ENCODE results near the gene ACOT13.

The ACOT13 gene

DNA sequence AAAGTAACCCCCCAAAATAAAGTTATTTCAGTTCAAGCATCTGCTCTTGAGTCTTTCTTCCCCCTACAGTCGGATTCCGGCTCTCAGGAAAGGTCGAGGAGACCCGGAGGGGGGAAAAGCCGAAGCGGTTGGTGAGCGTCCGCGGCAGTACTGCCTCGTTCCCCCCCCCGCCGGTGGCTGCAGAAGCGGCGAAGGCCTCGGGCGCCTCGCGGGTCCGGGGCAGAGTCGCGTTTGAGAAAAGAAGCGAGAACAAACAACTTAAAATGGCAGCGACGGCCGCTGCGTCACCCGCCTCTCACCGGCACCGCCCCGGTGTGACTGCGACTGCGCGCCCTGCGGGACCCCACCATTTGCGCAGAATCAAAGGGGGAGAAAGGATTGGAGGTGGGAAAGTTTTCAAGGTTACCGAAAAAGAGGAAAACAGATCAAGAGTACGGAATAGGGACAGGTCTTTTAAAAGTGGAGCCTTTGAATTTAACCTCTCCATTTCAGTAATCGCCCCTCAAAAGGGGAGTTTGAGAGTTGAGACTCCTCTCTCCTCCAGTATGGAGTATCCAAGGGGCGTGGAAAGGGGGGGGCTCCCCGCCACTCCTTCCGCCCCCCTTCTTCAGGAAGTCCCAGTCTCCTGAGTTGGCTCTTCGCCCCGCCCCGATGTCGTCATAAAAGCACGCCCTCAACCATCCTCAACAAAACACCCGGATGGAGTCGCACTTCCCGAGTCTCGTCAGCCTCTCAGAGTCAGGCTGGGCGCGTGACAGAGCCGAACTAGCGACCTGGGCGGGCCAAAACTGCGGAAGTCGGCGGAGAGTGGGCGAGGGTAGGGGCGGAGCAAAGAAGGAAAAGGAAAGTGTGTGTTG lies 54.0 kb downstream of the ACOT13 start (continued):
- TF ChIP-seq, protein P1, sequence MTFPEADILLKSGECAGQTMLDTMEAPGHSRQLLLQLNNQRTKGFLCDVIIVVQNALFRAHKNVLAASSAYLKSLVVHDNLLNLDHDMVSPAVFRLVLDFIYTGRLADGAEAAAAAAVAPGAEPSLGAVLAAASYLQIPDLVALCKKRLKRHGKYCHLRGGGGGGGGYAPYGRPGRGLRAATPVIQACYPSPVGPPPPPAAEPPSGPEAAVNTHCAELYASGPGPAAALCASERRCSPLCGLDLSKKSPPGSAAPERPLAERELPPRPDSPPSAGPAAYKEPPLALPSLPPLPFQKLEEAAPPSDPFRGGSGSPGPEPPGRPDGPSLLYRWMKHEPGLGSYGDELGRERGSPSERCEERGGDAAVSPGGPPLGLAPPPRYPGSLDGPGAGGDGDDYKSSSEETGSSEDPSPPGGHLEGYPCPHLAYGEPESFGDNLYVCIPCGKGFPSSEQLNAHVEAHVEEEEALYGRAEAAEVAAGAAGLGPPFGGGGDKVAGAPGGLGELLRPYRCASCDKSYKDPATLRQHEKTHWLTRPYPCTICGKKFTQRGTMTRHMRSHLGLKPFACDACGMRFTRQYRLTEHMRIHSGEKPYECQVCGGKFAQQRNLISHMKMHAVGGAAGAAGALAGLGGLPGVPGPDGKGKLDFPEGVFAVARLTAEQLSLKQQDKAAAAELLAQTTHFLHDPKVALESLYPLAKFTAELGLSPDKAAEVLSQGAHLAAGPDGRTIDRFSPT (tag by site-specific recombination; IDR thresholded peaks at IDR 0.05), result 0 out of 2 replicates have a peak, but pooled peaks have one; percentile 7
- TF ChIP-seq ZNF626 (tag by site-specific recombination; IDR thresholded peaks at IDR 0.05) (no peak), ZEB2 (tag by site-specific recombination; IDR thresholded peaks at IDR 0.05) (peak; percentile 47; the same call in 1 of the 2 replicates), ZNF335 (tag by site-specific recombination; conservative IDR thresholded peaks at IDR 0.05) (no peak), KLF10 (tag by site-specific recombination; IDR thresholded peaks at IDR 0.05) (peak; percentile 77), ZNF146 (tag by site-specific recombination; IDR thresholded peaks at IDR 0.05) (peak; percentile 2; the same call in 1 of the 2 replicates), ZNF555 (tag by site-specific recombination; conservative IDR thresholded peaks at IDR 0.05) (no peak), ZNF114 (tag by site-specific recombination; IDR thresholded peaks at IDR 0.05) (no peak), ZNF529 (tag by site-specific recombination; IDR thresholded peaks at IDR 0.05; ENCODE audit: insufficient replicate concordance) (no peak), ZNF292 (tag by site-specific recombination; IDR thresholded peaks at IDR 0.05; ENCODE audit: borderline replicate concordance, low read depth) (no peak), GLIS1 (tag by site-specific recombination; IDR thresholded peaks at IDR 0.05) (no peak), ZNF658 (tag by site-specific recombination; IDR thresholded peaks at IDR 0.05) (no peak), ZNF184 (tag by site-specific recombination; IDR thresholded peaks at IDR 0.05) (no peak), ZNF785 (tag by site-specific recombination; IDR thresholded peaks at IDR 0.05) (no peak), MZF1 (tag by site-specific recombination; IDR thresholded peaks at IDR 0.05; ENCODE audit: borderline replicate concordance) (no peak), ZFP69B (tag by site-specific recombination; IDR thresholded peaks at IDR 0.05) (0 out of 2 replicates have a peak, but pooled peaks have one; percentile 9), ZBTB48 (tag by site-specific recombination; IDR thresholded peaks at IDR 0.05) (peak; percentile 0; the same call in 1 of the 2 replicates), BCL11B (tag by site-specific recombination; IDR thresholded peaks at IDR 0.05; ENCODE audit: low read depth) (no peak), YY1 (tag by site-specific recombination; IDR thresholded peaks at IDR 0.05) (peak; percentile 73), WT1 (tag by site-specific recombination; IDR thresholded peaks at IDR 0.05) (0 out of 2 replicates have a peak, but pooled peaks have one; percentile 7), SP7 (tag by site-specific recombination; IDR thresholded peaks at IDR 0.05) (peak; percentile 61), ZNF747 (tag by site-specific recombination; IDR thresholded peaks at IDR 0.05) (no peak)
- TF ChIP-seq, protein P2, sequence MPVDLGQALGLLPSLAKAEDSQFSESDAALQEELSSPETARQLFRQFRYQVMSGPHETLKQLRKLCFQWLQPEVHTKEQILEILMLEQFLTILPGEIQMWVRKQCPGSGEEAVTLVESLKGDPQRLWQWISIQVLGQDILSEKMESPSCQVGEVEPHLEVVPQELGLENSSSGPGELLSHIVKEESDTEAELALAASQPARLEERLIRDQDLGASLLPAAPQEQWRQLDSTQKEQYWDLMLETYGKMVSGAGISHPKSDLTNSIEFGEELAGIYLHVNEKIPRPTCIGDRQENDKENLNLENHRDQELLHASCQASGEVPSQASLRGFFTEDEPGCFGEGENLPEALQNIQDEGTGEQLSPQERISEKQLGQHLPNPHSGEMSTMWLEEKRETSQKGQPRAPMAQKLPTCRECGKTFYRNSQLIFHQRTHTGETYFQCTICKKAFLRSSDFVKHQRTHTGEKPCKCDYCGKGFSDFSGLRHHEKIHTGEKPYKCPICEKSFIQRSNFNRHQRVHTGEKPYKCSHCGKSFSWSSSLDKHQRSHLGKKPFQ (tag by site-specific recombination; IDR thresholded peaks at IDR 0.05), result no peak
- TF ChIP-seq, protein P3, sequence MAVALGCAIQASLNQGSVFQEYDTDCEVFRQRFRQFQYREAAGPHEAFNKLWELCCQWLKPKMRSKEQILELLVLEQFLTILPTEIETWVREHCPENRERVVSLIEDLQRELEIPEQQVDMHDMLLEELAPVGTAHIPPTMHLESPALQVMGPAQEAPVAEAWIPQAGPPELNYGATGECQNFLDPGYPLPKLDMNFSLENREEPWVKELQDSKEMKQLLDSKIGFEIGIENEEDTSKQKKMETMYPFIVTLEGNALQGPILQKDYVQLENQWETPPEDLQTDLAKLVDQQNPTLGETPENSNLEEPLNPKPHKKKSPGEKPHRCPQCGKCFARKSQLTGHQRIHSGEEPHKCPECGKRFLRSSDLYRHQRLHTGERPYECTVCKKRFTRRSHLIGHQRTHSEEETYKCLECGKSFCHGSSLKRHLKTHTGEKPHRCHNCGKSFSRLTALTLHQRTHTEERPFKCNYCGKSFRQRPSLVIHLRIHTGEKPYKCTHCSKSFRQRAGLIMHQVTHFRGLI (tag by site-specific recombination; IDR thresholded peaks at IDR 0.05), result no peak; the same call in 1 of the 2 replicates
- TF ChIP-seq, protein P4, sequence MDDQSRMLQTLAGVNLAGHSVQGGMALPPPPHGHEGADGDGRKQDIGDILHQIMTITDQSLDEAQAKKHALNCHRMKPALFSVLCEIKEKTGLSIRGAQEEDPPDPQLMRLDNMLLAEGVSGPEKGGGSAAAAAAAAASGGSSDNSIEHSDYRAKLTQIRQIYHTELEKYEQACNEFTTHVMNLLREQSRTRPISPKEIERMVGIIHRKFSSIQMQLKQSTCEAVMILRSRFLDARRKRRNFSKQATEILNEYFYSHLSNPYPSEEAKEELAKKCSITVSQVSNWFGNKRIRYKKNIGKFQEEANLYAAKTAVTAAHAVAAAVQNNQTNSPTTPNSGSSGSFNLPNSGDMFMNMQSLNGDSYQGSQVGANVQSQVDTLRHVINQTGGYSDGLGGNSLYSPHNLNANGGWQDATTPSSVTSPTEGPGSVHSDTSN (CRISPR knock-in tag; IDR thresholded peaks at IDR 0.05), result no peak
- TF ChIP-seq, protein P5, sequence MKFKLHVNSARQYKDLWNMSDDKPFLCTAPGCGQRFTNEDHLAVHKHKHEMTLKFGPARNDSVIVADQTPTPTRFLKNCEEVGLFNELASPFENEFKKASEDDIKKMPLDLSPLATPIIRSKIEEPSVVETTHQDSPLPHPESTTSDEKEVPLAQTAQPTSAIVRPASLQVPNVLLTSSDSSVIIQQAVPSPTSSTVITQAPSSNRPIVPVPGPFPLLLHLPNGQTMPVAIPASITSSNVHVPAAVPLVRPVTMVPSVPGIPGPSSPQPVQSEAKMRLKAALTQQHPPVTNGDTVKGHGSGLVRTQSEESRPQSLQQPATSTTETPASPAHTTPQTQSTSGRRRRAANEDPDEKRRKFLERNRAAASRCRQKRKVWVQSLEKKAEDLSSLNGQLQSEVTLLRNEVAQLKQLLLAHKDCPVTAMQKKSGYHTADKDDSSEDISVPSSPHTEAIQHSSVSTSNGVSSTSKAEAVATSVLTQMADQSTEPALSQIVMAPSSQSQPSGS (tag by site-specific recombination; IDR thresholded peaks at IDR 0.05; ENCODE audit: low read depth), result peak; percentile 94
- TF ChIP-seq, protein P6, sequence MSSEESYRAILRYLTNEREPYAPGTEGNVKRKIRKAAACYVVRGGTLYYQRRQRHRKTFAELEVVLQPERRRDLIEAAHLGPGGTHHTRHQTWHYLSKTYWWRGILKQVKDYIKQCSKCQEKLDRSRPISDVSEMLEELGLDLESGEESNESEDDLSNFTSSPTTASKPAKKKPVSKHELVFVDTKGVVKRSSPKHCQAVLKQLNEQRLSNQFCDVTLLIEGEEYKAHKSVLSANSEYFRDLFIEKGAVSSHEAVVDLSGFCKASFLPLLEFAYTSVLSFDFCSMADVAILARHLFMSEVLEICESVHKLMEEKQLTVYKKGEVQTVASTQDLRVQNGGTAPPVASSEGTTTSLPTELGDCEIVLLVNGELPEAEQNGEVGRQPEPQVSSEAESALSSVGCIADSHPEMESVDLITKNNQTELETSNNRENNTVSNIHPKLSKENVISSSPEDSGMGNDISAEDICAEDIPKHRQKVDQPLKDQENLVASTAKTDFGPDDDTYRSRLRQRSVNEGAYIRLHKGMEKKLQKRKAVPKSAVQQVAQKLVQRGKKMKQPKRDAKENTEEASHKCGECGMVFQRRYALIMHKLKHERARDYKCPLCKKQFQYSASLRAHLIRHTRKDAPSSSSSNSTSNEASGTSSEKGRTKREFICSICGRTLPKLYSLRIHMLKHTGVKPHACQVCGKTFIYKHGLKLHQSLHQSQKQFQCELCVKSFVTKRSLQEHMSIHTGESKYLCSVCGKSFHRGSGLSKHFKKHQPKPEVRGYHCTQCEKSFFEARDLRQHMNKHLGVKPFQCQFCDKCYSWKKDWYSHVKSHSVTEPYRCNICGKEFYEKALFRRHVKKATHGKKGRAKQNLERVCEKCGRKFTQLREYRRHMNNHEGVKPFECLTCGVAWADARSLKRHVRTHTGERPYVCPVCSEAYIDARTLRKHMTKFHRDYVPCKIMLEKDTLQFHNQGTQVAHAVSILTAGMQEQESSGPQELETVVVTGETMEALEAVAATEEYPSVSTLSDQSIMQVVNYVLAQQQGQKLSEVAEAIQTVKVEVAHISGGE (tag by site-specific recombination; conservative IDR thresholded peaks at IDR 0.05; ENCODE audit: low read depth), result peak; percentile 85

Measured in HEK293 (cell line).